ENCODE measurements around the gene FGFR2.

FGFR2 gene

GRCh38 chr10:121551210-121551885, 46.9 kb downstream of the FGFR2 start:
- DNase-seq: no peak

- DNase-seq: no peak
Measured at GRCh38 chr10:121544301-121544869, 53.9 kb downstream of the FGFR2 start.

GRCh38 chr10:121543545-121543944, 54.7 kb downstream of the FGFR2 start:
- DNase-seq: no peak

GRCh38 chr10:121541450-121542120, 56.7 kb downstream of the FGFR2 start:
- no peak for DNase-seq

- DNase-seq: no peak
Measured at GRCh38 chr10:121540732-121541395, 57.4 kb downstream of the FGFR2 start.

GRCh38 chr10:121539786-121540185, 58.5 kb downstream of the FGFR2 start:
- no peak for DNase-seq

GRCh38 chr10:121536310-121536913, 61.8 kb downstream of the FGFR2 start:
- DNase-seq: no peak

- no peak for DNase-seq
Measured at GRCh38 chr10:121535381-121535780, 62.9 kb downstream of the FGFR2 start.

- DNase-seq: no peak
Measured at GRCh38 chr10:121532292-121532864, 65.9 kb downstream of the FGFR2 start.

- DNase-seq: no peak
Measured at GRCh38 chr10:121531830-121532178, 66.4 kb downstream of the FGFR2 start.

- DNase-seq: no peak
Measured at GRCh38 chr10:121531076-121531829, 67.0 kb downstream of the FGFR2 start.

GRCh38 chr10:121530481-121531075, 67.7 kb downstream of the FGFR2 start:
- DNase-seq: no peak

- DNase-seq: no peak
Measured at GRCh38 chr10:121527690-121528089, 70.6 kb downstream of the FGFR2 start.

- no peak for DNase-seq
Measured at GRCh38 chr10:121526801-121527221, 71.4 kb downstream of the FGFR2 start.

- no peak for DNase-seq
Measured at GRCh38 chr10:121526135-121526790, 72.0 kb downstream of the FGFR2 start.

- no peak for DNase-seq
Measured at GRCh38 chr10:121525251-121526134, 72.8 kb downstream of the FGFR2 start.

- DNase-seq: no peak
Measured at GRCh38 chr10:121524157-121524817, 74.0 kb downstream of the FGFR2 start.

- no peak for DNase-seq
Measured at GRCh38 chr10:121522831-121523230, 75.4 kb downstream of the FGFR2 start.

- no peak for DNase-seq
Measured at GRCh38 chr10:121521794-121522556, 76.3 kb downstream of the FGFR2 start.
